H1 (cell line): ENCODE data around the gene GGT6. TPM values are rescaled to one million over a fixed set of nuclear protein-coding genes. Genes with fewer than 3 reads are reported as not detected.

Source experiments
- CTCF ChIA-PET: fragments of 300-600 bp; sonication (Branson Sonifier 250); formaldehyde crosslinking; loops from one replicate; lab custom pipeline; 2021; ENCODE audit not compliant: partially characterized antibody; lab: Charles Lee
- POLR2A ChIA-PET: fragments of 300-600 bp; sonication (Branson Sonifier 250); formaldehyde crosslinking; loops from one replicate; lab custom pipeline; 2021; ENCODE audit warnings: inconsistent platforms; ENCODE audit not compliant: partially characterized antibody; lab: Charles Lee
- DNase-seq, 2 experiments: peaks; one replicate each; pipeline versions ENCODE4 v3.0.0 to v3.0.0-alpha.2; 2010 to 2022; ENCODE audit warnings: low spot score in 2 of 2, low read depth in 1 of 2, mixed read lengths in 1 of 2
- FAIRE-seq: peaks from 2 replicates; lab custom pipeline; 2011; peaks lifted over from hg19 to GRCh38; lab: Jason Lieb, UNC
- H2AFZ ChIP-seq: 2 replicates; pipeline ENCODE4 v1.8.1; 2012; ENCODE audit warnings: low read length, inconsistent platforms
- H2AK5ac ChIP-seq: 2 replicates; pipeline ENCODE4 v1.6.1; 2013; ENCODE audit warnings: low read depth, low read length
- H2BK120ac ChIP-seq: replicated peaks from 2 replicates; pipeline ENCODE3; 2013; ENCODE audit warnings: low read depth, low read length, inconsistent platforms
- H2BK12ac ChIP-seq: 2 replicates; pipeline ENCODE4 v1.6.1; 2013; ENCODE audit warnings: low read depth, low read length
- H2BK15ac ChIP-seq: 2 replicates; pipeline ENCODE4 v1.6.1; 2013; ENCODE audit warnings: low read length
- H2BK20ac ChIP-seq: 2 replicates; pipeline ENCODE4 v1.6.1; 2013; ENCODE audit warnings: low read length
- H2BK5ac ChIP-seq: 2 replicates; pipeline ENCODE4 v1.6.1; 2013; ENCODE audit warnings: low read depth, low read length
- H3K14ac ChIP-seq: 2 replicates; pipeline ENCODE4 v1.6.1; 2013; ENCODE audit warnings: inconsistent platforms; ENCODE audit not compliant: insufficient read length
- H3K18ac ChIP-seq: 2 replicates; pipeline ENCODE4 v1.6.1; 2013; ENCODE audit warnings: low read length; ENCODE audit errors: extremely low read depth
- H3K23ac ChIP-seq: 2 replicates; pipeline ENCODE4 v1.6.1; 2013; ENCODE audit warnings: inconsistent platforms; ENCODE audit not compliant: insufficient read length
- H3K23me2 ChIP-seq: 2 replicates; pipeline ENCODE4 v1.6.1; 2013; ENCODE audit warnings: low read depth, low read length
- H3K27ac ChIP-seq: 2 replicates; pipeline ENCODE4 v1.6.1; 2011; ENCODE audit warnings: low read depth, low read length, inconsistent platforms
- H3K27me3 ChIP-seq, 4 experiments: replicated peaks in 1 of 4; 1 replicate in 1 of 4; 2 replicates in 3 of 4; pipeline versions ENCODE4 v1.6.1 to v1.8.1; 2011 to 2013; ENCODE audit warnings: low read length in 3 of 4, mild to moderate bottlenecking in 3 of 4, inconsistent platforms in 2 of 4, mixed read lengths in 2 of 4, moderate library complexity in 1 of 4; ENCODE audit not compliant: control insufficient read depth in 3 of 4, insufficient read depth in 3 of 4; ENCODE audit errors: extremely low read depth in 1 of 4
- H3K36me3 ChIP-seq, 4 experiments: 2 replicates each; pipeline versions ENCODE4 v1.6.1 to v1.8.1; 2011 to 2013; ENCODE audit warnings: mild to moderate bottlenecking in 4 of 4, low read length in 3 of 4, moderate library complexity in 2 of 4, control low read depth in 1 of 4, inconsistent platforms in 1 of 4; ENCODE audit not compliant: insufficient read depth in 4 of 4, control insufficient read depth in 2 of 4
- H3K4ac ChIP-seq: replicated peaks from 2 replicates; pipeline ENCODE3; 2013; ENCODE audit warnings: low read length, low read depth, mixed read lengths, inconsistent platforms; ENCODE audit not compliant: insufficient read length
- H3K4me1 ChIP-seq, 4 experiments: replicated peaks in 1 of 4; 1 replicate in 1 of 4; 2 replicates in 3 of 4; pipeline versions ENCODE4 v1.6.1 to v1.8.1; 2011 to 2013; ENCODE audit warnings: low read length in 3 of 4, inconsistent platforms in 2 of 4, mixed read lengths in 1 of 4; ENCODE audit not compliant: insufficient read depth in 4 of 4, control insufficient read depth in 3 of 4
- H3K4me2 ChIP-seq, 2 experiments: 2 replicates each; pipeline versions ENCODE4 v1.6.1 to v1.8.1; 2011 to 2013; ENCODE audit warnings: low read depth in 2 of 2, low read length in 2 of 2, control low read depth in 1 of 2, inconsistent platforms in 1 of 2, mild to moderate bottlenecking in 1 of 2; ENCODE audit not compliant: insufficient read depth in 1 of 2
- H3K4me3 ChIP-seq, 4 experiments: fragments of 200-600, 300-600 bp in 1 of 4; sonication (generic), shearing (Covaris generic), sonication (Bioruptor Twin) in 1 of 4; 2 replicates each; pipeline versions ENCODE4 v1.5.1 to v1.8.1; 2011 to 2016; ENCODE audit warnings: low read length in 4 of 4, low read depth in 3 of 4, control low read depth in 2 of 4, inconsistent platforms in 2 of 4, mild to moderate bottlenecking in 2 of 4, mixed read lengths in 1 of 4, moderate library complexity in 1 of 4; ENCODE audit not compliant: insufficient read depth in 2 of 4; ENCODE audit errors: extremely low read depth in 1 of 4
- H3K56ac ChIP-seq: replicated peaks from 2 replicates; pipeline ENCODE3; 2013; ENCODE audit warnings: low read depth, mild to moderate bottlenecking, mixed read lengths, low read length, inconsistent platforms; ENCODE audit not compliant: insufficient read length
- H3K79me1 ChIP-seq: 2 replicates; pipeline ENCODE4 v1.6.1; 2013; ENCODE audit warnings: low read depth, low read length, control low read depth
- H3K79me2 ChIP-seq, 2 experiments: 2 replicates each; pipeline versions ENCODE4 v1.6.1 to v1.8.1; 2012 to 2013; ENCODE audit warnings: low read length in 2 of 2, mild to moderate bottlenecking in 2 of 2, inconsistent platforms in 1 of 2; ENCODE audit not compliant: insufficient read depth in 2 of 2, control insufficient read depth in 1 of 2
- H3K9ac ChIP-seq, 4 experiments: replicated peaks in 1 of 4; 1 replicate in 1 of 4; 2 replicates in 3 of 4; pipeline versions ENCODE4 v1.6.1 to v1.8.1; 2011 to 2013; ENCODE audit warnings: low read depth in 3 of 4, low read length in 3 of 4, control low read depth in 2 of 4, mild to moderate bottlenecking in 2 of 4, moderate library complexity in 2 of 4, inconsistent platforms in 1 of 4; ENCODE audit errors: extremely low read depth in 1 of 4
- H3K9me3 ChIP-seq, 2 experiments: 2 replicates each; pipeline versions ENCODE4 v1.6.1 to v1.8.1; 2012 to 2013; ENCODE audit warnings: mild to moderate bottlenecking in 2 of 2, moderate library complexity in 2 of 2, control low read depth in 1 of 2, inconsistent platforms in 1 of 2, low read depth in 1 of 2, low read length in 1 of 2, mixed read lengths in 1 of 2; ENCODE audit not compliant: insufficient read depth in 2 of 2
- H4K20me1 ChIP-seq, 2 experiments: replicated peaks in 1 of 2; 2 replicates each; pipeline versions ENCODE3 to v1.8.1; 2011 to 2013; ENCODE audit warnings: inconsistent platforms in 2 of 2, low read length in 2 of 2, mild to moderate bottlenecking in 1 of 2; ENCODE audit not compliant: insufficient read depth in 2 of 2, control insufficient read depth in 1 of 2
- H4K5ac ChIP-seq: 2 replicates; pipeline ENCODE4 v1.6.1; 2013; ENCODE audit warnings: low read length, low read depth, mixed read lengths, inconsistent platforms; ENCODE audit not compliant: insufficient read length
- H4K8ac ChIP-seq: 2 replicates; pipeline ENCODE4 v1.8.0; 2013; ENCODE audit warnings: mild to moderate bottlenecking, moderate library complexity, low read length, inconsistent platforms; ENCODE audit not compliant: insufficient read depth; ENCODE audit errors: extremely low read depth
- H4K91ac ChIP-seq: replicated peaks from 2 replicates; pipeline ENCODE3; 2013; ENCODE audit warnings: low read length, mixed read lengths, inconsistent platforms; ENCODE audit not compliant: insufficient read length
- BACH1 ChIP-seq: IDR thresholded peaks from 2 replicates; pipeline ENCODE4 v1.6.1; 2012; ENCODE audit warnings: low read length, improper control_type of control experiment
- CBX5 ChIP-seq: fragments of 300-800, 300-1000 bp; sonication (generic); IDR thresholded peaks from 2 replicates; pipeline ENCODE4 v1.7.1; 2016; ENCODE audit warnings: antibody characterized with exemption, low read length, low read depth
- CHD2 ChIP-seq: IDR thresholded peaks from 2 replicates; pipeline ENCODE4 v1.6.1; 2012; ENCODE audit warnings: low read length, improper control_type of control experiment
- E2F6 ChIP-seq: IDR thresholded peaks from 2 replicates; pipeline ENCODE4 v1.6.1; 2012; ENCODE audit warnings: inconsistent platforms
- KDM5A ChIP-seq: fragments of 200-600 bp; IDR thresholded peaks from 2 replicates; pipeline ENCODE4 v1.7.1; 2012; ENCODE audit warnings: mild to moderate bottlenecking, low read length, inconsistent platforms, mixed read lengths
- MAX ChIP-seq: IDR thresholded peaks from 2 replicates; pipeline ENCODE4 v1.6.1; 2012; ENCODE audit warnings: inconsistent platforms
- POU5F1 ChIP-seq: IDR thresholded peaks from 2 replicates; pipeline ENCODE4 v1.6.1; 2011; ENCODE audit warnings: low read depth, mild to moderate bottlenecking, low read length, moderate library complexity
- RBBP5 ChIP-seq: IDR thresholded peaks from 2 replicates; pipeline ENCODE4 v1.7.1; 2012; ENCODE audit warnings: low read depth, mild to moderate bottlenecking, inconsistent platforms, low read length, moderate library complexity, borderline replicate concordance
- SAP30 ChIP-seq: fragments of 300-600 bp; sonication (generic); IDR thresholded peaks from 2 replicates; pipeline ENCODE4 v1.7.1; 2012; ENCODE audit warnings: low read length, moderate library complexity, mild to moderate bottlenecking, inconsistent platforms; ENCODE audit not compliant: insufficient read depth, insufficient replicate concordance
- SIX5 ChIP-seq: IDR thresholded peaks from 2 replicates; pipeline ENCODE4 v1.6.1; 2011; ENCODE audit warnings: mild to moderate bottlenecking, low read depth, low read length
- TBP ChIP-seq: IDR thresholded peaks from 2 replicates; pipeline ENCODE4 v1.6.1; 2011; ENCODE audit warnings: low read depth, low read length, improper control_type of control experiment
- WGBS, 2 experiments: shearing (Covaris generic) in 1 of 2; methylation state at CpG; one replicate each; pipeline versions ENCODE4 v1.1.6 to v1.1.7; 2013 to 2015; ENCODE audit warnings: low lambda C conversion rate in 2 of 2, mixed read lengths in 2 of 2, inconsistent platforms in 1 of 2, low coverage in 1 of 2, missing lambda C conversion rate in 1 of 2; ENCODE audit not compliant: insufficient replicate concordance in 2 of 2, insufficient coverage in 1 of 2, insufficient read length in 1 of 2; ENCODE audit errors: extremely low coverage in 1 of 2, missing lambda C conversion rate in 1 of 2; 5-methylcytosine and 5-hydroxymethylcytosine counted together
- polyA plus RNA-seq, 7 experiments: library from polyadenylated mRNA; depleted of rRNA in 3 of 7; stranded (reverse) in 5 of 7; unstranded in 2 of 7; fragments of >200 nt in 5 of 7; fragments of 200-250 nt in 2 of 7; gene quantifications; 1 replicate in 5 of 7; 2 replicates in 1 of 7; 4 replicates in 1 of 7; pipeline versions ENCODE4 v1.2.1 to v1.2.3, GENCODE V29; 2011 to 2013; ENCODE audit warnings: missing spikeins in 2 of 7, mixed read lengths in 2 of 7
- total RNA-seq: library from RNA; stranded (reverse); fragmentation: NEBNext Ultra II Directional; extraction: Animal tissue kit (Norgen Biotek cat#: 25700); gene quantifications from 2 replicates; pipeline ENCODE4 v1.2.1, GENCODE V29; 2021

The GGT6 gene
- total and polyA plus RNA-seq, 2 of the 8 experiments (the other 6 are each of a cell fraction or from before 2014, with no cell fraction given), result 0.18 TPM; not detected in 1

- H2BK20ac ChIP-seq, result no peak overlapping the region
- H3K9me3 ChIP-seq, result no peaks in the 10 kb centered on the region
- no peak for DNase-seq
- H4K8ac ChIP-seq, result no peak overlapping the region
- H3K79me2 ChIP-seq, result no peaks in the 10 kb centered on the region
- ChIA-PET POLR2A (interaction anchor here (1.3 kb wide), 1 partner anchor 11 kb away, joined by 3 read pairs; no protein-coding TSS in a partner anchor), CTCF (interaction anchor here (0.7 to 4.2 kb wide), 2 partner anchors 19 to 25 kb away, joined by 3 to 39 read pairs; no protein-coding TSS in a partner anchor)
- peaks cover 0 to 22% (median 13%) of the 10 kb centered on the region in 4 experiments; a peak in 6 of 7 replicates for H3K4me1 ChIP-seq
- no peak overlapping the region for H3K14ac ChIP-seq
- H3K23ac ChIP-seq, result no peak overlapping the region
- WGBS, 2 experiments, result 78% methylated on average over 7 of the region's 7 CpGs; no CpG with 5 or more reads in 1 of the 2 experiments
- H2BK12ac ChIP-seq, result no peak overlapping the region
- no peak overlapping the region; the same call in 1 of the 2 replicates for H2BK5ac ChIP-seq
- H3K27me3 ChIP-seq, result peaks cover 8 to 45% (median 38%) of the 10 kb centered on the region in 4 experiments
- H4K20me1 ChIP-seq, result peaks cover 0 to 1% of the 10 kb centered on the region in 2 experiments
- FAIRE-seq, result no peak
- H3K56ac ChIP-seq, result no peak overlapping the region
- no peak overlapping the region for H3K18ac ChIP-seq
- H3K4ac ChIP-seq, result no peak overlapping the region
- peak overlapping the region in 1 of 4 experiments; percentile 69; a peak in 2 of 8 replicates for H3K4me3 ChIP-seq
- peak overlapping the region; percentile 61 for H4K91ac ChIP-seq
- no peak overlapping the region for H3K27ac ChIP-seq
- H3K79me1 ChIP-seq, result no peaks in the 10 kb centered on the region
- 0 out of 2 replicates have a peak overlapping the region, but pooled peaks have one; percentile 13 for H2AK5ac ChIP-seq
- H3K36me3 ChIP-seq, result no peaks in the 10 kb centered on the region
- H2BK120ac ChIP-seq, result no peak overlapping the region
- H2AFZ ChIP-seq, result no peak overlapping the region
- peak overlapping the region; percentile 75 to 88; a peak in 2 of 4 replicates for H3K4me2 ChIP-seq
- H3K9ac ChIP-seq, result no peak overlapping the region
- H4K5ac ChIP-seq, result no peak overlapping the region
- TF ChIP-seq POU5F1, result no peak
- no peak for TF ChIP-seq RBBP5
- TF ChIP-seq MAX, result no peak
- TF ChIP-seq TBP, result no peak
- no peak for TF ChIP-seq CHD2
- no peak for TF ChIP-seq KDM5A
- TF ChIP-seq SIX5, result no peak
- TF ChIP-seq E2F6, result no peak
- no peak for TF ChIP-seq BACH1
- TF ChIP-seq CBX5, result no peak
- TF ChIP-seq SAP30, result no peak
- H3K23me2 ChIP-seq, result peaks cover 10% of the 10 kb centered on the region; the same call in 1 of the 2 replicates
- 0 out of 2 replicates have a peak overlapping the region, but pooled peaks have one; percentile 88 for H2BK15ac ChIP-seq
Observed at GRCh38 chr17:4585638-4585994, 25.2 kb upstream of the GGT6 start.
